Nephron progenitor cell (in vitro differentiated cells): Measurements from ENCODE around the gene UBE2O.

Experiments used
- DNase-seq: peaks from one replicate; pipeline ENCODE4 v3.0.0; 2021
- H3K27ac Mint-ChIP-seq: 2 replicates; pipeline ENCODE4 v1.8.0; 2021; ENCODE audit warnings: mild to moderate bottlenecking, moderate library complexity, mixed read lengths
- H3K27me3 Mint-ChIP-seq: 2 replicates; pipeline ENCODE4 v1.8.0; 2021; ENCODE audit warnings: mild to moderate bottlenecking, low read depth, mixed read lengths; ENCODE audit not compliant: poor library complexity
- H3K36me3 Mint-ChIP-seq: 2 replicates; pipeline ENCODE4 v1.8.0; 2021; ENCODE audit warnings: low read depth, mixed read lengths
- H3K4me1 Mint-ChIP-seq: 2 replicates; pipeline ENCODE4 v1.8.0; 2021; ENCODE audit warnings: mixed read lengths
- H3K4me3 Mint-ChIP-seq: 2 replicates; pipeline ENCODE4 v1.8.0; 2021; ENCODE audit warnings: mild to moderate bottlenecking, moderate library complexity, mixed read lengths
- H3K9me3 Mint-ChIP-seq: 2 replicates; pipeline ENCODE4 v1.8.0; 2021; ENCODE audit warnings: mild to moderate bottlenecking, moderate library complexity, mixed read lengths
- TF ChIP-seq, protein P1 (sequence below): fragments of 200-600 bp; sonication (generic); IDR thresholded peaks from 2 replicates; pipeline ENCODE4 v1.5.0; 2021; ENCODE audit warnings: antibody characterized with exemption

Gene UBE2O

DNA sequence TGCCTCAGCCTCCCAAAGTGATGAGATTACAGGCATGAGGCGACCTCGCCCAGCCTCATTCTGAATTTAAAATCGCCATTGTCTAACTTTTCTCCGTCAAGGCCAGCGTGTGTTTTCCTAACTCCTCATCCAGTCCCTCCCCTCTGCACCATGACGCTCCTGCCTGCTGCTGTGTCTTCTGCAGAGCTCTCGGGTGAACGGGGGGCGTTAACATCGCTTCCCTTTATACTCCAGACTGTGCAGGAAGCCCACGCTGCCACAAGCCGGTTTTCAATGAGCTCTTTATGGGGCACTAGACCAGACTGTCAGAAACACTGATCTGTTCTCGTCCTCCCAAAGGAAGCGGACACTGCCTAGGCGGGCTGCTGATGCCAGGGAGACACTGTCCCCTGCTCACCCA is 27.7 kb upstream of the UBE2O start:
- H3K36me3 Mint-ChIP-seq = no peaks in the 10 kb centered on the region
- peaks cover 4% of the 10 kb centered on the region for H3K27me3 Mint-ChIP-seq
- no peaks in the 10 kb centered on the region for H3K9me3 Mint-ChIP-seq
- TF ChIP-seq, protein P1, sequence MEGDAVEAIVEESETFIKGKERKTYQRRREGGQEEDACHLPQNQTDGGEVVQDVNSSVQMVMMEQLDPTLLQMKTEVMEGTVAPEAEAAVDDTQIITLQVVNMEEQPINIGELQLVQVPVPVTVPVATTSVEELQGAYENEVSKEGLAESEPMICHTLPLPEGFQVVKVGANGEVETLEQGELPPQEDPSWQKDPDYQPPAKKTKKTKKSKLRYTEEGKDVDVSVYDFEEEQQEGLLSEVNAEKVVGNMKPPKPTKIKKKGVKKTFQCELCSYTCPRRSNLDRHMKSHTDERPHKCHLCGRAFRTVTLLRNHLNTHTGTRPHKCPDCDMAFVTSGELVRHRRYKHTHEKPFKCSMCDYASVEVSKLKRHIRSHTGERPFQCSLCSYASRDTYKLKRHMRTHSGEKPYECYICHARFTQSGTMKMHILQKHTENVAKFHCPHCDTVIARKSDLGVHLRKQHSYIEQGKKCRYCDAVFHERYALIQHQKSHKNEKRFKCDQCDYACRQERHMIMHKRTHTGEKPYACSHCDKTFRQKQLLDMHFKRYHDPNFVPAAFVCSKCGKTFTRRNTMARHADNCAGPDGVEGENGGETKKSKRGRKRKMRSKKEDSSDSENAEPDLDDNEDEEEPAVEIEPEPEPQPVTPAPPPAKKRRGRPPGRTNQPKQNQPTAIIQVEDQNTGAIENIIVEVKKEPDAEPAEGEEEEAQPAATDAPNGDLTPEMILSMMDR = no peak
- H3K4me1 Mint-ChIP-seq = peaks cover 18% of the 10 kb centered on the region
- peak overlapping the region; percentile 97 for H3K27ac Mint-ChIP-seq
- H3K4me3 Mint-ChIP-seq = no peak overlapping the region
- DNase-seq = no peak

DNA sequence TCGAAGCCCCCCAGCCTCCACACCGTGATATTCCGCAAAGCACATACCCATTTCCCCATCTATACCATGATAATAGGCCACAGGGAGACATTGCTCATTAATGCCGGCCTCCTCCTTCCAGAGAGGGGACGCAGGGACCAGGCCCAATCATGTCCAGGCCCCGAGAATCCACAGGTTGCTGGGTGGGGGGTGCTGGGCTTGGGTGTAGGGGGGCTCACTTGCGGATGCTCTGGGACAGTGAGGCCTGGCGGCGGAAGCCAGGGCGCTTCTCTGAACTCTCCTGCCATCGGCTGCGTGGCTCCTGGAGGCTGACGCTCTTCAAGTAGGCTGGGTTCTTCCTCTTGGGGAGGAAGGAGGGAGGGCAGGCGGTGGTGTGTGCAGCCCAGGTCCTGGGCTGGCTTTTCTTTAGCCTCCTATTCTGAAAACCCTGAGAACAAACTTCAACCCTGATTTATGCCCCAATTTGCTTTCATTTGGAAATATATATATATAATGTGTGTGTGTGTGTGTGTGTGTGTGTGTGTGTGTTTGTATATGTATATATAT is 26.6 kb upstream of the UBE2O start:
- Mint-ChIP-seq H3K9me3 (no peaks in the 10 kb centered on the region), H3K4me3 (no peak overlapping the region), H3K27me3 (peaks cover 4% of the 10 kb centered on the region), H3K27ac (no peak overlapping the region), H3K4me1 (peaks cover 18% of the 10 kb centered on the region), H3K36me3 (no peaks in the 10 kb centered on the region)
- TF ChIP-seq, protein P1 = no peak
- no peak for DNase-seq

DNA sequence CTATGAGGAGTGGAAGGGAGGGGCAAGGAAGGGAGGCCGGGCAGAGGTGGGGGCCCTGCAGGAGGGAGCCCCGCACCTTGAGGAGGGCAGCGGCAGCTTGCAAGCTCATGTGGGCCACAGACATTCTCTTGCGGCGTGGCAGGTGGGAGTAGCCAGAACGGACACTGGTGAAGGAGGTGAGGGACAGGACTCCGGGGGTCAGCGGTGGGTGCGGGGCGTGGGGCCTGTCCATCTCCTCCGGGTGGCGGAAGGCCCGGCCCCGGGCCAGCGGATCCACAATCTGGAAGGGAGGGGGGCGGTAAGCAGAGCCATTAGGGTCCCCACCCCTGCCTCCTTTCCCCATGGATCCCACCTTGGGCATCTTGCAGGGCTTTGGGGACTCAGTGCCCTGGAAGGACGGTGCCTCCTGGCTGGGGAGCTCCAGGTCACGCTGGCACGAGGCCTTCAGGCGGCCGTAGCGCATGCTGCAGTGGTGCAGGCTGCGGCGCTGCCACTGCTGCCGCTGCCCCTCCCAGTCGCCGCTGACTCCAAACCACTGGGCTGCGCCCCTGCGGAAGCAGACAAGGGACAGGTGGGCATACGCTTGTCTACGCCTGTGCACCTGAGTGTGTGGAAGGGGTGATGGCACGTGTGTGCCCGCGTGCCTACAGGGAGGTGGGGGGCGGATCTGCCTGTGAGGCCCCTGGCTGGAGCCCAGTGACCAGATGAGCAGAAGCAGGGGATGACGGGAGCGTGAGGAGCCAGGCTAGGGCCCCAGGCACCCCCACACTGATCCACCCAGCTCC is 26.0 kb upstream of the UBE2O start:
- no peak for DNase-seq
- Mint-ChIP-seq H3K4me1 (peaks cover 18% of the 10 kb centered on the region), H3K9me3 (no peaks in the 10 kb centered on the region), H3K27ac (no peak overlapping the region), H3K27me3 (peaks cover 3% of the 10 kb centered on the region), H3K4me3 (no peak overlapping the region), H3K36me3 (no peaks in the 10 kb centered on the region)
- TF ChIP-seq, protein P1 = no peak

DNA sequence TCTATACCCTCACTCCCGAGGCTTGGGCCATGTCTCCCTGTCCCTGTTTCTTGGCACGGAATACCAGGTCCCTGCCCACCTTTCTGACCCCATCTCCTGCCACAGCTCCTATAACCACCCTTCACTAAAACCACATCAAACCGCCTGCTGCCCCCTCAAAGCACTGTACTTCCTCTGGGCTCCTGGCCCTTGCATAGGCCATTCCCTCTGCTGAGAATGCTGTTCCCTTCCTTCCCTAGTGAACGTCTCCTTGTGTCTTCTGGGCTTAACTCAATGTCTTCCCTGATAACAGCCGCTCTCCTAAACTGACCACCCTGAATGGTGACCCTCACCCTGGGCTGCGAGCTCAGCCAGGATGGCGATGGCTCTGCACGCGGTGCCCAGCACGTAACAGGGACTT is 25.1 kb upstream of the UBE2O start:
- H3K4me1 Mint-ChIP-seq = peaks cover 18% of the 10 kb centered on the region
- H3K27me3 Mint-ChIP-seq = no peaks in the 10 kb centered on the region
- H3K4me3 Mint-ChIP-seq = no peak overlapping the region
- no peaks in the 10 kb centered on the region for H3K36me3 Mint-ChIP-seq
- TF ChIP-seq, protein P1 = no peak
- H3K9me3 Mint-ChIP-seq = no peaks in the 10 kb centered on the region
- DNase-seq = no peak
- H3K27ac Mint-ChIP-seq = no peak overlapping the region

DNA sequence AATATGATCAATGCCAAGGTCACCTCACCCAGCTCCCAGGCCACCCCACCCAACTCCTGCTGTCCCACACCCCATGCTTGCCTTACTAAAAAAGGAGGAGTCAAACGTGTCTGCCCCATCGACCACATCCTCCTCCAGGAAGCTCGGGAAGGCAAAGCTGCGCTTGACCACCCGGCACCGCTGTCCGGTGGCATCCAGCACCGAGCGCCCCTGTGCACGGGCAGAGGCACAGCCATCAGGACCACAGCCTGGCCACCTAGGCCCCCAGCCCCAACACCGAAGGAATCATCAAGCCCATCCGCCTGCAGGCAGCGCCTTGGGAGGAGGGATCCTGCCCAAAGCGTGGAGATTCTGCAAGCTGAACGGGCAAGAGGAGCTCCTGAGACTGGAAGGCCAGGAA is 24.6 kb upstream of the UBE2O start:
- Mint-ChIP-seq H3K27me3 (no peaks in the 10 kb centered on the region), H3K4me3 (no peak overlapping the region), H3K36me3 (no peaks in the 10 kb centered on the region), H3K9me3 (no peaks in the 10 kb centered on the region), H3K4me1 (peaks cover 18% of the 10 kb centered on the region), H3K27ac (no peak overlapping the region)
- no peak for DNase-seq
- TF ChIP-seq, protein P1 = no peak

DNA sequence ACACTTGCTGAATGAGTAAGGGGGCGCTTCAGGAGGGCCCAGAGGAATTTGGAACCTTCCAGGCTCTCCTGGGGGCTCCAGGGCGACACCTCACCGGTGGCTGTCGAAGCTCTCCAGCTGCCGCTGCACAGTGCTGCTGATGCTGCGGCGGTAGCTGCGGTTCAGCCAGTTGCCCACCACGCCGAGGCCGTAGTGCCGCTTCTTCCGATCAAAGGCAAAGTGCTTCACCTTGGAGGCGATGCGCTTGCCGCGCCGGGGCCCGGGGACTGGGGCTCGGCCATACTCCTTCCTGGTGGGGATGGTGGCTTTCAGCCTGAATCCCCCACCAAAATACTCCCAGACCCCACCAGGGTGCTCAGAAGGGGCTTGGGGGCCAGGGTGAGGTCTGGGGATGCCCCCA is 23.8 kb upstream of the UBE2O start:
- Mint-ChIP-seq H3K4me3 (no peak overlapping the region), H3K27me3 (no peaks in the 10 kb centered on the region), H3K36me3 (no peaks in the 10 kb centered on the region), H3K4me1 (peaks cover 12% of the 10 kb centered on the region), H3K27ac (no peak overlapping the region), H3K9me3 (no peaks in the 10 kb centered on the region)
- no peak for DNase-seq
- TF ChIP-seq, protein P1 = no peak
